ENCODE results near the gene BICD1.

Gene BICD1

GRCh38 chr12:32106517-32107358 is at the start of gene BICD1:
TSS of gene BICD1 (plus strand) at chr12:32106847. CDS start at chr12:32107332, 485 bp downstream.
- Histone ChIP-seq H3K27me3 (ENCODE audit: control insufficient read depth in 1 of 2, insufficient read depth in 2 of 2, low read length in 2 of 2) (no peaks in the 10 kb centered on the region), H3K27ac (ENCODE audit: low read depth, low read length) (peak within 1 kb of the TSS; percentile 92), H3K36me3 (ENCODE audit: insufficient read depth, low read length) (no peaks in the 10 kb centered on the region), H3K9me3 (ENCODE audit: low read length) (no peaks in the 10 kb centered on the region), H3K9ac (ENCODE audit: low read length) (peak within 1 kb of the TSS; percentile 77), H3K4me3 (ENCODE audit: low read depth in 1 of 2, low read length in 2 of 2) (peak within 1 kb of the TSS; percentile 91 to 92), H3K4me1 (ENCODE audit: insufficient read depth, low read length) (peaks cover 8% of the 10 kb centered on the region)

- no peaks in the 10 kb centered on the region for H3K9me3 ChIP-seq (ENCODE audit: low read length)
- no peak overlapping the region for H3K27ac ChIP-seq (ENCODE audit: low read depth, low read length)
- no peaks in the 10 kb centered on the region for H3K4me1 ChIP-seq (ENCODE audit: insufficient read depth, low read length)
- H3K36me3 ChIP-seq (ENCODE audit: insufficient read depth, low read length) = no peaks in the 10 kb centered on the region
- no peak overlapping the region for H3K9ac ChIP-seq (ENCODE audit: low read length)
- no peaks in the 10 kb centered on the region for H3K27me3 ChIP-seq (ENCODE audit: control insufficient read depth in 1 of 2, insufficient read depth in 2 of 2, low read length in 2 of 2)
- H3K4me3 ChIP-seq (ENCODE audit: low read depth in 1 of 2, low read length in 2 of 2) = no peak overlapping the region
Observed at GRCh38 chr12:32061033-32061432, 45.6 kb upstream of the BICD1 start.

DNA sequence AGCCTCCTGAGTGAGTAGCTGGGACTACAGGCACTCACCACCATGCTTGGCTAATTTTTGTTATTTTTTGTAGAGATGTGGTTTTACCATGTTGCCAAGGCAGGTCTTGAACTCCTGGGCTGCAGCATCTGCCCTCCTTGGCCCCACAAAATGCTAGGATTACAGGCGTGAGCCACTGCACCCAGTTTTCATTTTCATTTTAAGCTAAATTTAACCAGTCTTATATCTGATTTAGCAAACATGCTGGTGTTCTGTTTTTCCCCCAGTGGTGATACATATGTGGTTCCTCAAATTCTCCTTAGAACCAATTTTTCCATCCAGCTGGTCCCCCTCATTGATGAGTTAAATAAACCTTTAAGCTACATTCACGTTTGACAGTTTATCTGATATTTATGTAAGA is 43.8 kb upstream of the BICD1 start:
- Histone ChIP-seq H3K4me1 (ENCODE audit: insufficient read depth, low read length) (no peaks in the 10 kb centered on the region), H3K27ac (ENCODE audit: low read depth, low read length) (no peak overlapping the region), H3K9ac (ENCODE audit: low read length) (no peak overlapping the region), H3K27me3 (ENCODE audit: control insufficient read depth in 1 of 2, insufficient read depth in 2 of 2, low read length in 2 of 2) (no peaks in the 10 kb centered on the region), H3K4me3 (ENCODE audit: low read depth in 1 of 2, low read length in 2 of 2) (no peak overlapping the region), H3K36me3 (ENCODE audit: insufficient read depth, low read length) (no peaks in the 10 kb centered on the region), H3K9me3 (ENCODE audit: low read length) (no peaks in the 10 kb centered on the region)

GRCh38 chr12:32063796-32064195 is 42.9 kb upstream of the BICD1 start:
- H3K9me3 ChIP-seq (ENCODE audit: low read length) = no peaks in the 10 kb centered on the region
- H3K9ac ChIP-seq (ENCODE audit: low read length) = no peak overlapping the region
- H3K4me3 ChIP-seq (ENCODE audit: low read depth in 1 of 2, low read length in 2 of 2) = no peak overlapping the region
- no peaks in the 10 kb centered on the region for H3K4me1 ChIP-seq (ENCODE audit: insufficient read depth, low read length)
- H3K27me3 ChIP-seq (ENCODE audit: control insufficient read depth in 1 of 2, insufficient read depth in 2 of 2, low read length in 2 of 2) = no peaks in the 10 kb centered on the region
- H3K36me3 ChIP-seq (ENCODE audit: insufficient read depth, low read length) = no peaks in the 10 kb centered on the region
- no peak overlapping the region for H3K27ac ChIP-seq (ENCODE audit: low read depth, low read length)

- H3K27me3 ChIP-seq (ENCODE audit: control insufficient read depth in 1 of 2, insufficient read depth in 2 of 2, low read length in 2 of 2) = no peaks in the 10 kb centered on the region
- no peak overlapping the region for H3K9ac ChIP-seq (ENCODE audit: low read length)
- H3K36me3 ChIP-seq (ENCODE audit: insufficient read depth, low read length) = no peaks in the 10 kb centered on the region
- no peak overlapping the region for H3K4me3 ChIP-seq (ENCODE audit: low read depth in 1 of 2, low read length in 2 of 2)
- H3K9me3 ChIP-seq (ENCODE audit: low read length) = no peaks in the 10 kb centered on the region
- H3K27ac ChIP-seq (ENCODE audit: low read depth, low read length) = no peak overlapping the region
- no peaks in the 10 kb centered on the region for H3K4me1 ChIP-seq (ENCODE audit: insufficient read depth, low read length)
Observed at GRCh38 chr12:32066206-32066605, 40.4 kb upstream of the BICD1 start.

DNA sequence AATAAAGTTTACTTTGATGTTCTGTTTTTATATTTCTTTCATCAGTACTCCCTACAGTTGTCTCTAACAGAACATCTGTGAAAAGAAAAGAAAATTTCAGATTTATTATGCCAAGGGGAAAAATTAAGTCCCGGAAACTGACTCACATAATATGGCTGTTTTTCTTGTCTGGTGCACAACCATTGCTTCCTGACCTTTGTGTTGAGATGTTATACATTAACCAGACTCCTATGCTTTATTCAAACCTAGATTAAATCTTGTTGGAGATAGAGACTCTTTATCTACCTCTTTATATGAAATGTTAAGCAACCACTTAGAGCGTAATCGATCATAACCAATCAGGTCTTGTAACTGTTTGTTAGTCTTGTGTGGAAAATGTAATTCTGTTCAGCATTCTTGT is 37.6 kb upstream of the BICD1 start:
- H3K27ac ChIP-seq (ENCODE audit: low read depth, low read length) = no peak overlapping the region
- H3K4me3 ChIP-seq (ENCODE audit: low read depth in 1 of 2, low read length in 2 of 2) = no peak overlapping the region
- H3K36me3 ChIP-seq (ENCODE audit: insufficient read depth, low read length) = no peaks in the 10 kb centered on the region
- H3K9ac ChIP-seq (ENCODE audit: low read length) = no peak overlapping the region
- no peaks in the 10 kb centered on the region for H3K4me1 ChIP-seq (ENCODE audit: insufficient read depth, low read length)
- no peaks in the 10 kb centered on the region for H3K27me3 ChIP-seq (ENCODE audit: control insufficient read depth in 1 of 2, insufficient read depth in 2 of 2, low read length in 2 of 2)
- no peaks in the 10 kb centered on the region for H3K9me3 ChIP-seq (ENCODE audit: low read length)

DNA sequence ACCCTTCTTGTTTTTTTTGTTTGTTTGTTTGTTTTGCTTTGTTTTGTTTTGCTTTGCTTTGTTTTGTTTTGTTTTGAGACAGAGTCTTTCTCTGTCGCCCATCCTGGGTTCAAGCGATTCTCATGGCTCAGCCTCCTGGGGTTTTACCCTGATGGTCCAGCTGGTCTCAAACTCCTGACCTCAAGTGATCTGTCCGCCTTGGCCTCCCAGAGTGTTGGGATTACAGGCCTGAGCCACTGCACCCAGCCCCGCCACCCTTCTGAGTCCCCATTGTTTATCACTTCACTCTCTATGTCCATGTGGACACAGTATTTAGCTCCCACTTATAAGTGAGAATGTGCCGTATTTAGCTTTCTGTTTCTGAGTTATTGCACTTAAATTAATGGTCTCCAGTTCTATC is 36.9 kb upstream of the BICD1 start:
- H3K36me3 ChIP-seq (ENCODE audit: insufficient read depth, low read length) = no peaks in the 10 kb centered on the region
- no peaks in the 10 kb centered on the region for H3K27me3 ChIP-seq (ENCODE audit: control insufficient read depth in 1 of 2, insufficient read depth in 2 of 2, low read length in 2 of 2)
- no peak overlapping the region for H3K27ac ChIP-seq (ENCODE audit: low read depth, low read length)
- no peaks in the 10 kb centered on the region for H3K9me3 ChIP-seq (ENCODE audit: low read length)
- H3K4me3 ChIP-seq (ENCODE audit: low read depth in 1 of 2, low read length in 2 of 2) = no peak overlapping the region
- H3K9ac ChIP-seq (ENCODE audit: low read length) = no peak overlapping the region
- H3K4me1 ChIP-seq (ENCODE audit: insufficient read depth, low read length) = no peaks in the 10 kb centered on the region

DNA sequence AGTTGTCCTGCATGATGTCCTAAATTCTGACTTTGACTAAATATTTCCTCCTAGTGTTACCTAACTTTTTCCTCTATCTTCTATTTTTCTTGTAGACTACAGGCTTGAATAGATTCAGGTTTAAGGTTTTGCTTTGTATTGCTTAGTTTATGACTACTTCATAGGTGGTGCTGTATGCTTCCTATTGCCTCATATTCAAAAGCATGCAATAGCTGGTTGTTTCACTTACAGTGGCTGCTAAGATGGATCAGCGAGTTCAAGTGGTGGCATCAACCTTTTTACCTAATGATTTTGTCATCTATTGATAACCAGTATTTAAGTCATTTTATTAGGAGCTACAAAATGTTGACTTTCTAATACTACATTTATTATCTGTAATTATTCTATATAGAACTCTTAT is 36.3 kb upstream of the BICD1 start:
- H3K4me1 ChIP-seq (ENCODE audit: insufficient read depth, low read length) = no peaks in the 10 kb centered on the region
- H3K9ac ChIP-seq (ENCODE audit: low read length) = no peak overlapping the region
- H3K27ac ChIP-seq (ENCODE audit: low read depth, low read length) = no peak overlapping the region
- no peaks in the 10 kb centered on the region for H3K27me3 ChIP-seq (ENCODE audit: control insufficient read depth in 1 of 2, insufficient read depth in 2 of 2, low read length in 2 of 2)
- H3K4me3 ChIP-seq (ENCODE audit: low read depth in 1 of 2, low read length in 2 of 2) = no peak overlapping the region
- H3K36me3 ChIP-seq (ENCODE audit: insufficient read depth, low read length) = no peaks in the 10 kb centered on the region
- H3K9me3 ChIP-seq (ENCODE audit: low read length) = no peaks in the 10 kb centered on the region

DNA sequence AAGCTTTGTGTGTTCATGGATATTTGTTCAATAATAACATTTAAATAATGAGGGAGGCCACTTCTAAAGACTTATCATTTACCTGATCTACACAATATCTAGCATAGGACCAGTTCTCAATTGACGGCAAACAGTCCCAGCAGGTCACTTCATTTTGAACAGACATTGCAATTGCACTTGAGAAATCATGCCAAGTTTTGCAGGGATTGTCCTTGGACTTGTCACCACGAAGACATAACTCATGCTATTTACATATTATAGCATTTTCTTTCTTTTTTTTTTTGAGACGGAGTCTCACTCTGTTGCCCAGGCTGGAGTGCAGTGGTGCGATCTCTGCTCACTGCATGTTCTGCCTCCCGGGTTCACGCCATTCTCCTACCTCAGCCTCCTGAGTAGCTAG is 34.5 kb upstream of the BICD1 start:
- H3K27ac ChIP-seq (ENCODE audit: low read depth, low read length) = no peak overlapping the region
- no peaks in the 10 kb centered on the region for H3K9me3 ChIP-seq (ENCODE audit: low read length)
- no peaks in the 10 kb centered on the region for H3K27me3 ChIP-seq (ENCODE audit: control insufficient read depth in 1 of 2, insufficient read depth in 2 of 2, low read length in 2 of 2)
- H3K4me1 ChIP-seq (ENCODE audit: insufficient read depth, low read length) = no peaks in the 10 kb centered on the region
- H3K9ac ChIP-seq (ENCODE audit: low read length) = no peak overlapping the region
- no peaks in the 10 kb centered on the region for H3K36me3 ChIP-seq (ENCODE audit: insufficient read depth, low read length)
- no peak overlapping the region for H3K4me3 ChIP-seq (ENCODE audit: low read depth in 1 of 2, low read length in 2 of 2)

DNA sequence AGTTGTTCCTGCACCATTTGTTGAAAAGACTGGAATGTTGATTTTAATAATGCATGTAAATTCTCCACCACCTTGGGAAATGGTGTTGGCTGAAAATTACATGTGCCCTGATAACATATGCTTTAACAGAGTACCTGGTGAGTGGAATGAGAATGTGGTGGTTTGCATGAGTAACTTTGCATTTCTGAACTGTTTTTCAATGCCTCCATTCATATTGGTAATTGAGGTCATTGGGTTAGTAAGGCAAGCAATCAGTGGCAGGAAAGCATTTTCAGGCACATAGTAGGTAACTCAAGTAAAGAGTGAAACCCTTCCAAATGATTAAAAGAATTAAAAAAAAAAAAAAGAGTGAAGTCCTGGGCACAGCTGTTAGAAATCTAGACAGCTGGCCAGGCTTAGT is 32.2 kb upstream of the BICD1 start:
- Histone ChIP-seq H3K4me1 (ENCODE audit: insufficient read depth, low read length) (no peaks in the 10 kb centered on the region), H3K27ac (ENCODE audit: low read depth, low read length) (no peak overlapping the region), H3K9ac (ENCODE audit: low read length) (no peak overlapping the region), H3K27me3 (ENCODE audit: control insufficient read depth in 1 of 2, insufficient read depth in 2 of 2, low read length in 2 of 2) (no peaks in the 10 kb centered on the region), H3K36me3 (ENCODE audit: insufficient read depth, low read length) (no peaks in the 10 kb centered on the region), H3K4me3 (ENCODE audit: low read depth in 1 of 2, low read length in 2 of 2) (no peak overlapping the region), H3K9me3 (ENCODE audit: low read length) (no peaks in the 10 kb centered on the region)

DNA sequence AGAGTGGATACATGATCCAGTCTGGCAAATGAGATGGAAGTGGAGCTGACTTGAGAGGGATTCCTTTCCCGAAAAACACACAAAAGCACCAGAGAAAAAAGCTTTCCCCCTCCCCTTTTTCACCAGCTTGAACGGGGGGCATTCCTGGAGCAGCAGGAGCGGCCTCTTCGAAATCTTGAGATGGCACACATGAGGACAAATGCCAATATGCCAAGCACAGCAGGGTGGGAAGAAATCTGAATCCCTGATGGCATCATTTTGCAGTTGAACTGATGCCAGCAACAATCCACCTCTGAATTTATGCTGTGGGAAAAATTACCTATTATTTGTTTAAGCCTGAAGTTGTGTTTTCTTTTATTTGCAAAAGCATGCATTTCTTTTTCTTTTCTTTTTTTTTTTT is 29.7 kb upstream of the BICD1 start:
- H3K9ac ChIP-seq (ENCODE audit: low read length) = no peak overlapping the region
- no peaks in the 10 kb centered on the region for H3K4me1 ChIP-seq (ENCODE audit: insufficient read depth, low read length)
- no peak overlapping the region for H3K27ac ChIP-seq (ENCODE audit: low read depth, low read length)

DNA sequence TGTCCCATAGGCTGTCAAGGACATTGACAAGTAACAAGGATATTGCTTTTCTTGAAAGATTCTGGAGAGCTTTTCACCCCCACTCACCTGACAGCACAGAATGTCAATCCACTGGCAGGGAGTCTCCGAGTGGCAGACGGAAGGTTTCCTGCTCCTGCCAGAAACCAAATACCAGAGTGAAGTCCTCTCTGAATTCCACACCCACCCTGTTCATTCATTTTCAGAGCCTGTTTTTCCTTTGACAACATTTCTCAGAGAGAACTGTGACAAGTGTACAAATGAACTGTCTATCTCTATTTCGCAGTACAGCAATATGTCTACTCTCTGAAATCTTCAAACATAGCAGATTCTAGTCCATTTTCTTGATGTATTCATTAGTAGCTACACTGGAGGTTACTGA is 26.2 kb upstream of the BICD1 start:
- H3K27ac ChIP-seq (ENCODE audit: low read depth, low read length) = no peak overlapping the region
- no peaks in the 10 kb centered on the region for H3K9me3 ChIP-seq (ENCODE audit: low read length)
- no peaks in the 10 kb centered on the region for H3K27me3 ChIP-seq (ENCODE audit: control insufficient read depth in 1 of 2, insufficient read depth in 2 of 2, low read length in 2 of 2)
- no peak overlapping the region for H3K9ac ChIP-seq (ENCODE audit: low read length)
- no peak overlapping the region for H3K4me3 ChIP-seq (ENCODE audit: low read depth in 1 of 2, low read length in 2 of 2)
- no peaks in the 10 kb centered on the region for H3K36me3 ChIP-seq (ENCODE audit: insufficient read depth, low read length)
- H3K4me1 ChIP-seq (ENCODE audit: insufficient read depth, low read length) = no peaks in the 10 kb centered on the region

More for the DNA sequence above, 29.7 kb upstream of the BICD1 start:
- H3K36me3 ChIP-seq (ENCODE audit: insufficient read depth, low read length) = no peaks in the 10 kb centered on the region
- no peaks in the 10 kb centered on the region for H3K9me3 ChIP-seq (ENCODE audit: low read length)
- H3K4me3 ChIP-seq (ENCODE audit: low read depth in 1 of 2, low read length in 2 of 2) = no peak overlapping the region
- H3K27me3 ChIP-seq (ENCODE audit: control insufficient read depth in 1 of 2, insufficient read depth in 2 of 2, low read length in 2 of 2) = no peaks in the 10 kb centered on the region
